ENCODE measurements around the gene ZNF792. TPM values are rescaled to one million over a fixed set of nuclear protein-coding genes. Genes with fewer than 3 reads are reported as not detected.

The ZNF792 gene
- total RNA-seq, 2 experiments from 2014 or later = 5.1 to 5.6 TPM

DNA sequence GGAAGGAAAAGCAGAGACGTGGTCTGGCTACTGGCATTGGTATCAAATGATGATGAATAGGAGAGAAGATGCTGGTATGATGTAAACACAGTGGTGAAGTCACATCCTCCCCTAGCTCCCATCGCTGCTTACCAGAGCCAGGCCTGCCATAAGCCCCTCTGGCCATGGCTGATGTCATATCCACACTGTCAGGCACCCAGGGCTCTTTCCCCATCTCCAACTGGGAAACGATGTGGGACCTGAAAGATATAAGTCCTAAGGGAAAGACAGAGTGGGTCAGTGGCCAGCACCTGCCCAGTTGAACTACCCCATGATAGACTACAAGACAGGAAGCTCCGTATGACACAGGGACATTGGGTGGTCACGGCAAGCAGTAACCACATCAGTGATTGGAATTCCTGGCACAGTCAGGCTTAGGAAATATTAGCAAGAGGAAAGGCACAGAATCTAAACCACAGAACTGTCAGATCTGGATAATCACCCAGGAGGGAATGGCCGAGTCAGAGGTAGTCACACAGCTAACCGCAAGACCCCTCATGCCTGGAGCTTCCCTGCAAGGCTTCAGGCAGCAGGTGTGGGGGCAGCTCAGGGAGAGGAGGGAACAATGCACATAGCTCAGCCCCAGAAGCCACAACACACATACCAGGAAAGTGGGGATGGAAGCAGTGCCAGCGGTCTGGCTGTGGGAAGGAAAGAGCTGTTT lies 3.8 kb downstream of the ZNF792 start:
- H3K9me3 Mint-ChIP-seq = peaks cover 62% of the 10 kb centered on the region
- no peaks in the 10 kb centered on the region for H3K27me3 Mint-ChIP-seq
- CTCF ChIA-PET = interaction anchor here (3.8 to 9.8 kb wide), 2 partner anchors 12 to 53 kb away, joined by 17 to 41 read pairs; no protein-coding TSS in a partner anchor
- no peak overlapping the region for H3K4me3 Mint-ChIP-seq
- DNase-seq (no peak), ATAC-seq (no peak)
- H3K36me3 Mint-ChIP-seq (ENCODE audit: low read depth) = peaks cover 80% of the 10 kb centered on the region
- H3K27ac Mint-ChIP-seq = peak overlapping the region; percentile 7
- POLR2A ChIA-PET = no interaction called here
- no peak for TF ChIP-seq CTCF (IDR thresholded peaks at IDR 0.05)
- intact Hi-C loops (cut with micrococcal nuclease) = no loop called here
- peaks cover 23% of the 10 kb centered on the region for H3K4me1 Mint-ChIP-seq (ENCODE audit: low read depth)

GRCh38 chr19:34959021-34959420 lies 5.0 kb downstream of the ZNF792 start:
- Mint-ChIP-seq H3K27ac (no peak overlapping the region), H3K9me3 (peaks cover 65% of the 10 kb centered on the region), H3K4me3 (no peak overlapping the region), H3K27me3 (no peaks in the 10 kb centered on the region), H3K36me3 (ENCODE audit: low read depth) (peaks cover 85% of the 10 kb centered on the region), H3K4me1 (ENCODE audit: low read depth) (peaks cover 20% of the 10 kb centered on the region)
- ChIA-PET CTCF (no interaction called here), POLR2A (interaction anchor here (1.1 kb wide), 1 partner anchor 56 kb away, joined by 3 read pairs; no protein-coding TSS in a partner anchor)
- TF ChIP-seq CTCF (IDR thresholded peaks at IDR 0.05) = no peak
- DNase-seq (no peak), ATAC-seq (no peak)
- intact Hi-C loops (cut with micrococcal nuclease) = no loop called here

DNA sequence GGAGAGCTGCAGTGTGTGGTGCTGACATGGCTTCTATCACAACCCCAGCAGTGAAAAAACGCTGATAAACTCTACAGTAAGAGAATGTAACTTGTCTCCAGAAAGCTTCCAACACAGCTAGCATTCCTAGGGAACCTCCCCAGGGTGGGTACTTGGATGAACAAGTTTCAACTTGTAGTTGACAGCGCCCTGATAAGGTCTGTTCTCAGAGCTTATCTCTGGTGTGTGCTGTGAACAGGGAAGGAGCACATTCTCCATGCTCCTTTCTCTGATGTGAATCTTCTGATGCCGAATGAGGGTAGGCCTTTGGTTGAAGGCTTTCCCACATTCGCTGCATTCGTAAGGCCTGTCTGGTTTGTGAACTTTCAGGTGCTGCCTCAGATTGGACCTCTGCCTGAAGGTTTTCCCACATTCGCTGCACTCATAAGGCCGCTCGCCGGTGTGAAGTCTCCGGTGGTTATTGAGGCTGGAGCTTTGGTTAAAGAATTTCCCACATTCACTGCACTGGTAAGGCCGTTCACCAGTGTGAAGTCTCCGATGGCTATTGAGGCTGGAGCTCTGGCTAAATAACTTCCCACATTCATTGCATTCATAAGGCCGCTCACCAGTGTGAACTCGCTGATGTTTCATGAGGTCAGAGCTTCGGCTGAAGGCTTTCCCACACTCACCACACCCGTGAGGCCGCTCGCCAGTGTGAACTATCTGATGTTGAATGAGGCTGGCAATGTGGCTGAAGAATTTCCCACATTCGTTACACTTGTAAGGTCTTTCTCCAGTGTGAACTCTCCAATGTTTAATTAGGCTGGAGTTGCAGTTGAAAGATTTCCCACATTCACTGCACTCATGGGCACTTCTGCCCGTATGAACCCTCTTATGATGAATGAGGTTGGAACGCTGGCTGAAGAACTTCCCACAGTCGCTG lies 5.9 kb downstream of the ZNF792 start:
- Mint-ChIP-seq H3K36me3 (ENCODE audit: low read depth) (peaks cover 90% of the 10 kb centered on the region), H3K4me1 (ENCODE audit: low read depth) (peaks cover 18% of the 10 kb centered on the region), H3K4me3 (no peak overlapping the region), H3K27me3 (no peaks in the 10 kb centered on the region), H3K9me3 (peaks cover 71% of the 10 kb centered on the region), H3K27ac (no peak overlapping the region)
- no peak for TF ChIP-seq CTCF (IDR thresholded peaks at IDR 0.05)
- no peak for DNase-seq
- ATAC-seq = no peak
- CTCF ChIA-PET = no interaction called here
- POLR2A ChIA-PET = interaction anchor here (1.1 kb wide), 1 partner anchor 57 kb away, joined by 3 read pairs; no protein-coding TSS in a partner anchor
- intact Hi-C loops (cut with micrococcal nuclease) = no loop called here

GRCh38 chr19:34953092-34953491 lies 10.9 kb downstream of the ZNF792 start:
- no peak overlapping the region for H3K27ac Mint-ChIP-seq
- ATAC-seq (no peak), DNase-seq (no peak)
- peaks cover 68% of the 10 kb centered on the region for H3K36me3 Mint-ChIP-seq (ENCODE audit: low read depth)
- ChIA-PET POLR2A (interaction anchor here (1.1 kb wide), 1 partner anchor 9 kb away, joined by 4 read pairs; no protein-coding TSS in a partner anchor), CTCF (no interaction called here)
- intact Hi-C loops (cut with micrococcal nuclease) = no loop called here
- H3K27me3 Mint-ChIP-seq = no peaks in the 10 kb centered on the region
- H3K9me3 Mint-ChIP-seq = peaks cover 55% of the 10 kb centered on the region
- no peak overlapping the region for H3K4me3 Mint-ChIP-seq
- no peak for TF ChIP-seq CTCF (IDR thresholded peaks at IDR 0.05)
- no peaks in the 10 kb centered on the region for H3K4me1 Mint-ChIP-seq (ENCODE audit: low read depth)

Measured in activated CD8-positive, alpha-beta T cell treated with anti-CD3 and anti-CD28 coated beads for 36 hours (primary cell).